Lung (tissue), 12 donors: ENCODE data around the gene MSL1. TPM values are rescaled to one million over a fixed set of nuclear protein-coding genes. Genes with fewer than 3 reads are reported as not detected.

Experiments used
- ATAC-seq: fragments of 200-7000 bp; cut with Tn5 transposase; one replicate; pipeline ENCODE4 v1.9.1; 2020; ENCODE audit warnings: moderate number of reproducible peaks; ENCODE audit not compliant: insufficient read depth, low FRiP score
- DNase-seq, 3 donors: peaks; one replicate each; pipeline ENCODE4 v3.0.0-alpha.2; 2013 to 2017
- H3K27ac ChIP-seq, 2 donors: one replicate each; pipeline ENCODE4 v1.5.1; 2013; ENCODE audit warnings: mild to moderate bottlenecking in 2 of 2, moderate library complexity in 2 of 2, control low read depth in 1 of 2, inconsistent platforms in 1 of 2, low read depth in 1 of 2, low read length in 1 of 2
- H3K27me3 ChIP-seq, 3 donors: one replicate each; pipeline ENCODE4 v1.5.1; 2013; ENCODE audit warnings: low read length in 2 of 3; ENCODE audit not compliant: control insufficient read depth in 3 of 3, insufficient read depth in 3 of 3
- H3K36me3 ChIP-seq, 4 donors: one replicate each; pipeline ENCODE4 v1.5.1; 2013; ENCODE audit warnings: low read length in 4 of 4, mild to moderate bottlenecking in 1 of 4, moderate library complexity in 1 of 4; ENCODE audit not compliant: control insufficient read depth in 4 of 4, insufficient read depth in 4 of 4
- H3K4me1 ChIP-seq, 5 donors: one replicate each; pipeline ENCODE4 v1.5.1; 2013; ENCODE audit warnings: low read length in 5 of 5, mild to moderate bottlenecking in 2 of 5, moderate library complexity in 1 of 5; ENCODE audit not compliant: control insufficient read depth in 5 of 5, insufficient read depth in 5 of 5
- H3K4me3 ChIP-seq: one replicate; pipeline ENCODE4 v1.5.1; 2013; ENCODE audit warnings: mild to moderate bottlenecking, control low read depth, moderate library complexity
- H3K9ac ChIP-seq, 2 donors: one replicate each; pipeline ENCODE4 v1.5.1; 2013; ENCODE audit warnings: low read length in 2 of 2, control low read depth in 1 of 2; ENCODE audit not compliant: insufficient read depth in 1 of 2
- H3K9me3 ChIP-seq, 4 donors: one replicate each; pipeline ENCODE4 v1.5.1; 2013; ENCODE audit warnings: low read length in 3 of 4, mild to moderate bottlenecking in 1 of 4, moderate library complexity in 1 of 4; ENCODE audit not compliant: control insufficient read depth in 4 of 4, insufficient read depth in 3 of 4
- CTCF ChIP-seq: IDR thresholded peaks from 2 replicates; pipeline ENCODE4 v1.5.1; 2012; ENCODE audit warnings: mild to moderate bottlenecking; ENCODE audit errors: control extremely low read depth, extremely low read depth
- WGBS, 2 donors: extraction: QIAGEN DNeasy Blood & Tissue Kit; methylation state at CpG; one replicate each; pipeline ENCODE4 v1.1.7; 2013; 5-methylcytosine and 5-hydroxymethylcytosine counted together
- polyA plus RNA-seq, 2 donors: library from polyadenylated mRNA; stranded (reverse); fragments of 200-250 nt; gene quantifications; one replicate each; pipeline ENCODE4 v1.2.1, GENCODE V29; 2013
- total RNA-seq, 2 donors: library from RNA; depleted of rRNA in 1 of 2; stranded (reverse); fragments of >200 nt in 1 of 2; gene quantifications; one replicate each; pipeline ENCODE4 v1.2.1, GENCODE V29; 2014 to 2021
- donor health status: control.
- donor health status: control.
- donor health status: Bipolar disorder and iron deficiency.
- donor health status: healthy.
- donor health status: DM: yes; HTN: yes; CAD: no.

Gene MSL1
- total and polyA plus RNA-seq, 4 donors, result 73.2 to 111 (median 84.7) TPM

GRCh38 chr17:40089077-40089895, 32.5 kb upstream of the MSL1 start:
- H3K36me3 ChIP-seq, result peaks cover 9 to 69% (median 50%) of the 10 kb centered on the region in 4 donors
- TF ChIP-seq CTCF, result no peak
- H3K27ac ChIP-seq, result peak overlapping the region in 1 of 2 donors; percentile 35
- no peak for DNase-seq
- ATAC-seq, result no peak
- peaks cover 0 to 2% (median 0%) of the 10 kb centered on the region in 3 donors for H3K27me3 ChIP-seq
- no peak overlapping the region for H3K4me3 ChIP-seq
- H3K9me3 ChIP-seq, result peaks cover 0 to 4% (median under 1%) of the 10 kb centered on the region in 4 donors
- H3K9ac ChIP-seq, result no peak overlapping the region
- H3K4me1 ChIP-seq, result peaks cover 2 to 25% (median 4%) of the 10 kb centered on the region in 5 donors
- 85 to 87% methylated on average over 26 of the region's 26 CpGs for WGBS, 2 donors

GRCh38 chr17:40090237-40091119, 31.3 kb upstream of the MSL1 start:
- Histone ChIP-seq H3K4me3 (no peak overlapping the region), H3K4me1 (peaks cover 2 to 25% (median 6%) of the 10 kb centered on the region in 5 donors), H3K9me3 (peaks cover 0 to 4% (median under 1%) of the 10 kb centered on the region in 4 donors), H3K9ac (no peak overlapping the region), H3K27me3 (peaks cover 0 to 2% (median 0%) of the 10 kb centered on the region in 3 donors), H3K27ac (peak overlapping the region; percentile 36 to 38), H3K36me3 (peaks cover 3 to 73% (median 43%) of the 10 kb centered on the region in 4 donors)
- no peak for TF ChIP-seq CTCF
- 76 to 83% methylated on average over 13 to 14 of the region's 14 CpGs for WGBS, 2 donors
- DNase-seq, result peak; percentile 35 to 71 (median 52)
- no peak for ATAC-seq

- Histone ChIP-seq H3K36me3 (peaks cover 3 to 70% (median 31%) of the 10 kb centered on the region in 4 donors), H3K27ac (peak overlapping the region; percentile 60 to 92), H3K9me3 (peaks cover 0 to 4% (median under 1%) of the 10 kb centered on the region in 4 donors), H3K27me3 (peaks cover 0 to 2% (median 0%) of the 10 kb centered on the region in 3 donors), H3K4me1 (peaks cover 2 to 25% (median 15%) of the 10 kb centered on the region in 5 donors), H3K9ac (no peak overlapping the region), H3K4me3 (no peak overlapping the region)
- TF ChIP-seq CTCF, result no peak
- WGBS, 2 donors, result 61 to 80% methylated on average over 17 to 18 of the region's 18 CpGs
- DNase-seq (peak in 1 of 3 donors; percentile 30), ATAC-seq (no peak)
These were observed 29.9 kb upstream of the MSL1 start for GRCh38 chr17:40091691-40092397.
